HL-60 (cell line): ENCODE results near the gene KLHL21.

Experiments used
- DNase-seq, 2 experiments: peaks; one replicate each; pipeline ENCODE4 v3.0.0-alpha.2; 2010 to 2020; ENCODE audit warnings: low read depth in 1 of 2, low spot score in 1 of 2
- H3K27ac ChIP-seq: fragments of 250-450 bp; sonication (Bioruptor Pico); replicated peaks from 2 replicates; pipeline ENCODE4 v1.5.1; 2020; ENCODE audit warnings: mild to moderate bottlenecking, moderate library complexity
- H3K27me3 ChIP-seq: fragments of 250-450 bp; sonication (Bioruptor Pico); 2 replicates; pipeline ENCODE4 v1.5.1; 2021; ENCODE audit warnings: mild to moderate bottlenecking, moderate library complexity; ENCODE audit not compliant: insufficient read depth, poor library complexity, severe bottlenecking
- H3K4me3 ChIP-seq: replicated peaks from 2 replicates; pipeline ENCODE4 v1.5.1; 2011; ENCODE audit warnings: mild to moderate bottlenecking, control low read depth, low read length; ENCODE audit not compliant: insufficient read depth
- GABPA ChIP-seq: IDR thresholded peaks from 2 replicates; pipeline ENCODE4 v1.6.1; 2012; ENCODE audit warnings: low read depth
- POLR2AphosphoS5 ChIP-seq: IDR thresholded peaks from 2 replicates; pipeline ENCODE4 v1.6.1; 2012; ENCODE audit warnings: low read depth
- SPI1 ChIP-seq: IDR thresholded peaks from 2 replicates; pipeline ENCODE4 v1.6.1; 2012; ENCODE audit warnings: low read depth, mild to moderate bottlenecking, borderline replicate concordance
- long read RNA-seq: library from polyadenylated mRNA; unstranded; transcript quantifications from one replicate; pipeline ENCODE4 v2.0.0, GENCODE V29; 2020
- TF ChIP-seq, protein P1 (sequence below): IDR thresholded peaks from 2 replicates; pipeline ENCODE4 v1.6.1; 2012; ENCODE audit warnings: low read depth; ENCODE audit not compliant: insufficient replicate concordance
- TF ChIP-seq, protein P2 (sequence below): IDR thresholded peaks from one replicate; pipeline ENCODE4 v1.5.1; 2011; ENCODE audit warnings: low read length, control low read depth, inconsistent platforms; ENCODE audit not compliant: insufficient read depth

The KLHL21 gene, protein sequence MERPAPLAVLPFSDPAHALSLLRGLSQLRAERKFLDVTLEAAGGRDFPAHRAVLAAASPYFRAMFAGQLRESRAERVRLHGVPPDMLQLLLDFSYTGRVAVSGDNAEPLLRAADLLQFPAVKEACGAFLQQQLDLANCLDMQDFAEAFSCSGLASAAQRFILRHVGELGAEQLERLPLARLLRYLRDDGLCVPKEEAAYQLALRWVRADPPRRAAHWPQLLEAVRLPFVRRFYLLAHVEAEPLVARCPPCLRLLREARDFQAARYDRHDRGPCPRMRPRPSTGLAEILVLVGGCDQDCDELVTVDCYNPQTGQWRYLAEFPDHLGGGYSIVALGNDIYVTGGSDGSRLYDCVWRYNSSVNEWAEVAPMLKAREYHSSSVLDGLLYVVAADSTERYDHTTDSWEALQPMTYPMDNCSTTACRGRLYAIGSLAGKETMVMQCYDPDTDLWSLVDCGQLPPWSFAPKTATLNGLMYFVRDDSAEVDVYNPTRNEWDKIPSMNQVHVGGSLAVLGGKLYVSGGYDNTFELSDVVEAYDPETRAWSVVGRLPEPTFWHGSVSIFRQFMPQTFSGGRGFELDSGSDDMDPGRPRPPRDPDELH
- long read RNA-seq, full-length matches to known transcripts = 259 of 303 reads
- long read RNA-seq, partial matches to known transcripts = 19 of 303 reads
- long read RNA-seq, other reads (novel, unspliced or antisense) = 25 of 303 reads

DNA sequence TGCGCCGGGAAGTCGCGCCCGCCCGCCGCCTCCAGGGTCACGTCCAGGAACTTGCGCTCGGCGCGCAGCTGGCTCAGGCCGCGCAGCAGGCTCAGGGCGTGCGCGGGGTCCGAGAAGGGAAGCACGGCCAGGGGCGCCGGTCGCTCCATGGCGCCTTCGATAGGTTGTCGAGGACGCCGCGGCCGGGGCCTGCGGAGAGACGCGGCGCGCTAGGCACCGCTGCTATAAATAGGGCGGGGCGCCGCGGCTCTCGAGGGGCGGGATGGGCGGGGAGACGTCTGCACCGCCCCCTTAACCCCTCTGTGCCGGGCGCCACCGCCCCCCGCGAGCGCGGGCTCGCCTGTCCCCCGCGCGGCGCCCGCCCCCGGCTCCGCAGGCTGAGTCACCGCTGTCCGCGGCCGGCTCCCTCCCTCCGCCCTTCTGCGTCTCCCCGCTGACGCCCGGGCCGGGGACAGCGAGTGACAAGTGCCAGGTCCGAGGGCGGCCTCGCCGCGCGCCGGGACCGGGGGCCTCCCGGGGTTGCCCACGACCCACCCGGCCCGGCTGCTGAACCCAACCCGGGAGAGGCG is at the start of gene KLHL21:
TSS of gene KLHL21 (minus strand) at position 201 of the 569 bp plus-strand sequence. CDS start at position 149, 52 bp downstream.
- no peaks in the 10 kb centered on the region for H3K27me3 ChIP-seq
- TF ChIP-seq, protein P1, sequence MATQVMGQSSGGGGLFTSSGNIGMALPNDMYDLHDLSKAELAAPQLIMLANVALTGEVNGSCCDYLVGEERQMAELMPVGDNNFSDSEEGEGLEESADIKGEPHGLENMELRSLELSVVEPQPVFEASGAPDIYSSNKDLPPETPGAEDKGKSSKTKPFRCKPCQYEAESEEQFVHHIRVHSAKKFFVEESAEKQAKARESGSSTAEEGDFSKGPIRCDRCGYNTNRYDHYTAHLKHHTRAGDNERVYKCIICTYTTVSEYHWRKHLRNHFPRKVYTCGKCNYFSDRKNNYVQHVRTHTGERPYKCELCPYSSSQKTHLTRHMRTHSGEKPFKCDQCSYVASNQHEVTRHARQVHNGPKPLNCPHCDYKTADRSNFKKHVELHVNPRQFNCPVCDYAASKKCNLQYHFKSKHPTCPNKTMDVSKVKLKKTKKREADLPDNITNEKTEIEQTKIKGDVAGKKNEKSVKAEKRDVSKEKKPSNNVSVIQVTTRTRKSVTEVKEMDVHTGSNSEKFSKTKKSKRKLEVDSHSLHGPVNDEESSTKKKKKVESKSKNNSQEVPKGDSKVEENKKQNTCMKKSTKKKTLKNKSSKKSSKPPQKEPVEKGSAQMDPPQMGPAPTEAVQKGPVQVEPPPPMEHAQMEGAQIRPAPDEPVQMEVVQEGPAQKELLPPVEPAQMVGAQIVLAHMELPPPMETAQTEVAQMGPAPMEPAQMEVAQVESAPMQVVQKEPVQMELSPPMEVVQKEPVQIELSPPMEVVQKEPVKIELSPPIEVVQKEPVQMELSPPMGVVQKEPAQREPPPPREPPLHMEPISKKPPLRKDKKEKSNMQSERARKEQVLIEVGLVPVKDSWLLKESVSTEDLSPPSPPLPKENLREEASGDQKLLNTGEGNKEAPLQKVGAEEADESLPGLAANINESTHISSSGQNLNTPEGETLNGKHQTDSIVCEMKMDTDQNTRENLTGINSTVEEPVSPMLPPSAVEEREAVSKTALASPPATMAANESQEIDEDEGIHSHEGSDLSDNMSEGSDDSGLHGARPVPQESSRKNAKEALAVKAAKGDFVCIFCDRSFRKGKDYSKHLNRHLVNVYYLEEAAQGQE = no peak
- TF ChIP-seq POLR2AphosphoS5 = peak; percentile 78; the same call in 1 of the 2 replicates
- peak within 1 kb of the TSS; percentile 93 for H3K4me3 ChIP-seq
- DNase-seq = peak; percentile 81
- peak within 1 kb of the TSS; percentile 90 for H3K27ac ChIP-seq

DNA sequence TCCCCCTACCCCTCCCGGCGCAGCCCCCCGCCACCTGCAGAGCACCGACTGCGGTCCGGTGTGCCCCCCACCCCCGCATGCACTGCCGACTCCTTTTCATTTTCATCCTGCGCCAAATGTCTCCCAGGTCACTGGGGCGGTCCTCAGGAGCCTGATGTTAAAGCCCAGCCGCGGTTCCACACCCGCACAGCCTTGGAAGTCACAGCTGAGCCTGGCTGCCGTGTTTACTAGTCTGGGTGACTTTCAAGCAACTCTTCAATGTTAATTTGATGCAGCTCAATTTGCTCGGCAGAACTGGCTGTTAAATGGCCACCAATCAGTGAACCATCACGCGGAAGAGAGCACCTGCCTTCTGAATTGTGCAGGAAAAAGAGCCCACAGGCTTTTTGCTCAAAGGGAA is 49.2 kb upstream of the KLHL21 start:
- no peak for DNase-seq
- no peaks in the 10 kb centered on the region for H3K27me3 ChIP-seq
- H3K27ac ChIP-seq = no peak overlapping the region
- TF ChIP-seq SPI1 (no peak), GABPA (no peak), POLR2AphosphoS5 (no peak)
- TF ChIP-seq, protein P2, sequence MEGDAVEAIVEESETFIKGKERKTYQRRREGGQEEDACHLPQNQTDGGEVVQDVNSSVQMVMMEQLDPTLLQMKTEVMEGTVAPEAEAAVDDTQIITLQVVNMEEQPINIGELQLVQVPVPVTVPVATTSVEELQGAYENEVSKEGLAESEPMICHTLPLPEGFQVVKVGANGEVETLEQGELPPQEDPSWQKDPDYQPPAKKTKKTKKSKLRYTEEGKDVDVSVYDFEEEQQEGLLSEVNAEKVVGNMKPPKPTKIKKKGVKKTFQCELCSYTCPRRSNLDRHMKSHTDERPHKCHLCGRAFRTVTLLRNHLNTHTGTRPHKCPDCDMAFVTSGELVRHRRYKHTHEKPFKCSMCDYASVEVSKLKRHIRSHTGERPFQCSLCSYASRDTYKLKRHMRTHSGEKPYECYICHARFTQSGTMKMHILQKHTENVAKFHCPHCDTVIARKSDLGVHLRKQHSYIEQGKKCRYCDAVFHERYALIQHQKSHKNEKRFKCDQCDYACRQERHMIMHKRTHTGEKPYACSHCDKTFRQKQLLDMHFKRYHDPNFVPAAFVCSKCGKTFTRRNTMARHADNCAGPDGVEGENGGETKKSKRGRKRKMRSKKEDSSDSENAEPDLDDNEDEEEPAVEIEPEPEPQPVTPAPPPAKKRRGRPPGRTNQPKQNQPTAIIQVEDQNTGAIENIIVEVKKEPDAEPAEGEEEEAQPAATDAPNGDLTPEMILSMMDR = no peak
- TF ChIP-seq, protein P1 = no peak
- H3K4me3 ChIP-seq = no peak overlapping the region

DNA sequence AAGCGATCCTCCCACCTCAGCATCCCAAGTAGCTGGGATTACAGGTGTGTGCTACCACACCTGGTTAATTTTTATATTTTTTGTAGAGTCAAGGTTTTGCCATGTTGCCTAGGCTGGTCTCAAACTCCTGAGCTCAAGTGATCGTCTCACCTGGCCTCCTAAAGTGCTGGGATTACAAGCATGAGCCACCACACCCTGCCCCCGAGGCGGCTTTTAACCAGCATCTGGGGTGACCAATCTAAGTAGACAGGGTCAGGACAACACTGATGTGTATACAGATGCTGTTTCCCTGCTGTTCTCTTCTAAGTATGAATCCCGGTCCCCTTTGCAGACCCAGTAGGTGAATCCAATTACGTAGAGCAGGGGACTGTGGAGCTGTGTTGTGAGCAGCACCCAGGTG is 45.9 kb upstream of the KLHL21 start:
- H3K4me3 ChIP-seq = no peak overlapping the region
- H3K27ac ChIP-seq = no peak overlapping the region
- no peak for TF ChIP-seq GABPA
- no peak for TF ChIP-seq POLR2AphosphoS5
- TF ChIP-seq, protein P2 = no peak
- TF ChIP-seq, protein P1 = no peak
- no peak for TF ChIP-seq SPI1
- DNase-seq = no peak
- no peaks in the 10 kb centered on the region for H3K27me3 ChIP-seq
